ENCODE results near the gene BLACAT1.
"Not testable (repeated sequence)": the region's sequence is repeated elsewhere in the genome, so short reads cannot be mapped to it uniquely, and the experiment has no call there.

Gene BLACAT1

DNA sequence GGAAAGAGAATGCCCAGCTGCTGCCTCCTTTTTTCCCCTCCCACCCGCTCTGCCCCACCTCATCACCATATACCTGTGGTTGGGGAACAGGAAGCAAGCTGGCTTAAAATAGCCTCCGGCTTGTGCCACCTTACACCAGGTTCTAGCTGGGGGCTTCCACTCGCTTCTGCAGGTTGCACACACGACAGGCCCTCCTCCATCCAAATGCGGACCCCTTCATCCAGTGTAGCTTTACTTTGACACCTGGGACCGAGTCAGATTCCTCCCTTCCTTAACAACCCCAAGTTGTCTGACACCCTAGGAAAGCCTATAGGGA, 14.6 kb downstream of the BLACAT1 start:
- peak overlapping the region; percentile 44 to 65 for H3K9ac ChIP-seq (ENCODE audit: low read depth in 1 of 2, low read length in 2 of 2)
- H3K27ac ChIP-seq (ENCODE audit: low read depth in 2 of 2, low read length in 2 of 2), result peak overlapping the region; percentile 76 to 79
- H3K36me3 ChIP-seq (ENCODE audit: control insufficient read depth in 2 of 2, insufficient read depth in 2 of 2, low read length in 2 of 2), result no peaks in the 10 kb centered on the region
- H3K27me3 ChIP-seq (ENCODE audit: control insufficient read depth in 2 of 2, insufficient read depth in 2 of 2, low read length in 2 of 2), result peaks cover 0 to 4% of the 10 kb centered on the region in 2 donors
- H3K9me3 ChIP-seq (ENCODE audit: control insufficient read depth in 2 of 2, low read length in 2 of 2), result no peaks in the 10 kb centered on the region
- peak overlapping the region in 1 of 2 donors; percentile 65 for H3K4me3 ChIP-seq (ENCODE audit: low read length in 2 of 2)
- H3K4me1 ChIP-seq (ENCODE audit: control insufficient read depth in 2 of 2, insufficient read depth in 2 of 2, low read length in 2 of 2), result peaks cover 24 to 29% of the 10 kb centered on the region in 2 donors

DNA sequence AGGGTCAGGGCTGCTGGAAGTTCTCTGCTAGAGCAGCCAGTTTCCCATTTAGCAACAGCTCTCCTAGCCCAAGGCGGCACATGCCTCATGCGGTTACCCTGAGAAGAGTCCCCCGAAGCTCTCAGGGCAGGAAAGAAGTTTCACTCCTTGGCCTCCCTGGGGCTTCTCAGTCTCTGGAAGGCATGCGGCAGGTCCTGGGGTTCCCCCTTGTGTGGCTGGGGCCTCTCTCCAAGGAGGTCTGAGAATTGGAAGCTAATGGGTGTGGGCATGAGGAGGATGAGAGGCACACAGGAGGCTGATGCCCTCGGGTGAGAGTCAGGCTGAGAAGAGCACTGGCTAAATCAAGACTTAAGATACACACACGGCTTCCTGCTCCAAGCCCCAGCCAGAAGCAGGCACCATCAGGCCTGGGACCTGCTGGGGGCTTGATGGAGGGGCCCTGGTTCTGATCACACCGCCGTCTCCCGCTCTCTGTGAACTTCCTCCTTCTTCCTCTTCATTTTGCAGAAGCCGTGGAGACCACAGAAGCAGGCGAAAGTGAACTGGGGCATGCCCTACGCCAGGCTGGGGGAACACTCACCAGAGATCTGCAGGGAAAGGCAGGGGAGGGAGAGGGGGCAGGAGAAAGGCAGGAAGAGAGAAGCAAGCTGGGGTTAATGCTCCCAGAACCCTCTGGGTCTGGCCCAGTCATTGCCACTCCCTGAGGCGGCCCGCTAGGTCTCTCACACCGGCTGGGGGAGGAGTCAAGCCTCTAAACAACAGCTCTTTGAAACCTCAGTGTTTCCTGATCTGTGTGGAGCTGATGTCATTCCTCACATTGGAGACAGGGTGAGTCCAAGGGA, 15.1 kb downstream of the BLACAT1 start:
- Histone ChIP-seq H3K4me1 (ENCODE audit: control insufficient read depth in 2 of 2, insufficient read depth in 2 of 2, low read length in 2 of 2) (peaks cover 24 to 29% of the 10 kb centered on the region in 2 donors), H3K4me3 (ENCODE audit: low read length in 2 of 2) (peak overlapping the region; percentile 45 to 65), H3K27ac (ENCODE audit: low read depth in 2 of 2, low read length in 2 of 2) (peak overlapping the region; percentile 76 to 79), H3K27me3 (ENCODE audit: control insufficient read depth in 2 of 2, insufficient read depth in 2 of 2, low read length in 2 of 2) (peaks cover 0 to 4% of the 10 kb centered on the region in 2 donors), H3K36me3 (ENCODE audit: control insufficient read depth in 2 of 2, insufficient read depth in 2 of 2, low read length in 2 of 2) (no peaks in the 10 kb centered on the region), H3K9ac (ENCODE audit: low read depth in 1 of 2, low read length in 2 of 2) (peak overlapping the region; percentile 65 to 66), H3K9me3 (ENCODE audit: control insufficient read depth in 2 of 2, low read length in 2 of 2) (no peaks in the 10 kb centered on the region)

DNA sequence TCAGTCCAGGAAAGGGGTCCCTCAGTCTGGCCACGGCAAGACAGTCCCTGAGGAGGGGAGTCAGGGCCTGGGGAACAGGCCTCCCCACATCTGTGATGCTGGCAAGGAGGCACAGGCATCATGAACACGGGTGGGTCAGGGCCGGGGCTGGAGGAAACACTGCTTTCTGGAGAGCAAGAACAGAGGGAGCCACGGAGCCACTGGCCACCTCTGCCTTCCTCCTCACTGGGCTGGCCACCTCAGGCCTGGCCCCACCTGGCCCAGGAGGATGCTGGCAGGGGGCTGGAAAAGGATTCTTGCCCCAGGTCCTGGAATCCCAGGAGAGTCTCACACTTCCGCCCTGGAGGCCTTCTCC, 15.7 kb downstream of the BLACAT1 start:
- Histone ChIP-seq H3K27me3 (ENCODE audit: control insufficient read depth in 2 of 2, insufficient read depth in 2 of 2, low read length in 2 of 2) (peaks cover 0 to 4% of the 10 kb centered on the region in 2 donors), H3K9me3 (ENCODE audit: control insufficient read depth in 2 of 2, low read length in 2 of 2) (no peaks in the 10 kb centered on the region), H3K4me3 (ENCODE audit: low read length in 2 of 2) (no peak overlapping the region), H3K36me3 (ENCODE audit: control insufficient read depth in 2 of 2, insufficient read depth in 2 of 2, low read length in 2 of 2) (no peaks in the 10 kb centered on the region), H3K27ac (ENCODE audit: low read depth in 2 of 2, low read length in 2 of 2) (peak overlapping the region in 1 of 2 donors; percentile 74), H3K4me1 (ENCODE audit: control insufficient read depth in 2 of 2, insufficient read depth in 2 of 2, low read length in 2 of 2) (peaks cover 26 to 32% of the 10 kb centered on the region in 2 donors), H3K9ac (ENCODE audit: low read depth in 1 of 2, low read length in 2 of 2) (peak overlapping the region; percentile 65 to 66)

DNA sequence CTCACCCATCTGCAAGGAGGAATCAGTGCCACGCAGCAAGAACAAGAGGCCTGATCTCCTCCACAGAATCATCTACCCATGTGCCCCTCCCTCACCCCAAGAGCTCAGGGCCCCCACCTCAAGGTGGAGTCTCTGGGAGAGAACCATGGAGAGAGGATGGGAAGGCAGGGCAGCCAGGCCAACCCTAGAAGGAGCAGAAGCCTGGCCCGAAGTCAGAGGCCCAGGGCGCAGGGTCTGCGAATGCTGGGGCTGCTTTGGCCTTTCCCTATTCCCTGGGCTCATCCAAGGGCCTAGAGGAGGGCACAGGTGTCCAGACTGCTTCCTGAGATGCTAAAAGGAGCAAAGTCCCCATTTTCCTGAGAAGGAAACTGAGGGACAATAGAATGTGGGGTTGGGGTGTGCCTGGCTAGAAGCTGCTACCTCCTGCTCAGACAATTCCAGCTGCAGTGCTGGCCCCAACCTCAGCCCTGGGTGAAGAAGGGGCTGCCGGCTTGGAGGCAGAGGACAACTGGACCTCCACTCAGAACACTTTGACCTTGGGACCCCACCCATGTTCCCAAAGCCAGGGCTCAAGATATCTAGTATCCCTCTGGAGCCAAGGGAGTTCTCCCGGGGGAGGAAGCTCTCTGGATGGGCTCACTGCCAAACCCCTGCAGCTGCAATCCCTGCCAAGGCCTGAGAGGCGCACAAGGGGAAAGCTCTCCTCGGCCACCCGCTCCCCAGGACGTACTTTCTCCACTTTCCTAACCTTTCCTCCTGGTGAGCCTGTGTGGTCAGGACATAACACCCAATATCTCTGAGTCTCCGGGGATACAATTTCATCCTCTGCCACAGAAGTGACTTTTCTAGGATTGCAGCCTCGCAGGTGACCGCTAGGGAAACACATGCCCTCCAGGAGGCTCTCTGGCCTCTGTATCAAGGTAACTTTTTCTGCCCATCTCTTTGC, 17.4 kb downstream of the BLACAT1 start:
- H3K9ac ChIP-seq (ENCODE audit: low read depth in 1 of 2, low read length in 2 of 2), result peak overlapping the region in 1 of 2 donors; percentile 6
- H3K27ac ChIP-seq (ENCODE audit: low read depth in 2 of 2, low read length in 2 of 2), result no peak overlapping the region
- H3K4me1 ChIP-seq (ENCODE audit: control insufficient read depth in 2 of 2, insufficient read depth in 2 of 2, low read length in 2 of 2), result peaks cover 29 to 39% of the 10 kb centered on the region in 2 donors

DNA sequence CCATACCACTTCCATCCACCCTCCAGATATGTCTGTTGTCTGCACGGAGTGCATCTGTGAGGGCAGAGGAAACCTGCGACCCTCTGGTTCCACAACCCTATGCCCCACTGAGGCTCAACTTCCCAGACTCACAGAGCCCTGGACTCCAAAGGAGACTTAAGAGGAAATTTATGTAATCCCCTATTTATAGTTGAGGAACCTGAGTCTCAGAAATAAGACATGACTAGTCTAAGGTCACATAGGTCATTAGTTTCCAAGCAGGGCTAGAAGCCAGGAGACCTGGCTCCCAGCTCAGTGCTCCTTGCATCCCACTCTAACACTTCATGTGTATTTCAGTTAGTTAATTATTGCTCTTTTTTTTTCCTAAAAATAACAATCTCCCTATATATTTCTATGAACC, 18.3 kb downstream of the BLACAT1 start:
- H3K4me3 ChIP-seq (ENCODE audit: low read length in 2 of 2), result no peak overlapping the region
- H3K36me3 ChIP-seq (ENCODE audit: control insufficient read depth in 2 of 2, insufficient read depth in 2 of 2, low read length in 2 of 2), result no peaks in the 10 kb centered on the region
- peaks cover 29 to 39% of the 10 kb centered on the region in 2 donors for H3K4me1 ChIP-seq (ENCODE audit: control insufficient read depth in 2 of 2, insufficient read depth in 2 of 2, low read length in 2 of 2)
- no peaks in the 10 kb centered on the region for H3K9me3 ChIP-seq (ENCODE audit: control insufficient read depth in 2 of 2, low read length in 2 of 2)
- peaks cover 0 to 4% of the 10 kb centered on the region in 2 donors for H3K27me3 ChIP-seq (ENCODE audit: control insufficient read depth in 2 of 2, insufficient read depth in 2 of 2, low read length in 2 of 2)
- no peak overlapping the region for H3K9ac ChIP-seq (ENCODE audit: low read depth in 1 of 2, low read length in 2 of 2)
- H3K27ac ChIP-seq (ENCODE audit: low read depth in 2 of 2, low read length in 2 of 2), result no peak overlapping the region

More for the DNA sequence above, 17.4 kb downstream of the BLACAT1 start:
- no peaks in the 10 kb centered on the region for H3K9me3 ChIP-seq (ENCODE audit: control insufficient read depth in 2 of 2, low read length in 2 of 2)
- H3K36me3 ChIP-seq (ENCODE audit: control insufficient read depth in 2 of 2, insufficient read depth in 2 of 2, low read length in 2 of 2), result no peaks in the 10 kb centered on the region
- H3K4me3 ChIP-seq (ENCODE audit: low read length in 2 of 2), result no peak overlapping the region
- peaks cover 0 to 4% of the 10 kb centered on the region in 2 donors for H3K27me3 ChIP-seq (ENCODE audit: control insufficient read depth in 2 of 2, insufficient read depth in 2 of 2, low read length in 2 of 2)

DNA sequence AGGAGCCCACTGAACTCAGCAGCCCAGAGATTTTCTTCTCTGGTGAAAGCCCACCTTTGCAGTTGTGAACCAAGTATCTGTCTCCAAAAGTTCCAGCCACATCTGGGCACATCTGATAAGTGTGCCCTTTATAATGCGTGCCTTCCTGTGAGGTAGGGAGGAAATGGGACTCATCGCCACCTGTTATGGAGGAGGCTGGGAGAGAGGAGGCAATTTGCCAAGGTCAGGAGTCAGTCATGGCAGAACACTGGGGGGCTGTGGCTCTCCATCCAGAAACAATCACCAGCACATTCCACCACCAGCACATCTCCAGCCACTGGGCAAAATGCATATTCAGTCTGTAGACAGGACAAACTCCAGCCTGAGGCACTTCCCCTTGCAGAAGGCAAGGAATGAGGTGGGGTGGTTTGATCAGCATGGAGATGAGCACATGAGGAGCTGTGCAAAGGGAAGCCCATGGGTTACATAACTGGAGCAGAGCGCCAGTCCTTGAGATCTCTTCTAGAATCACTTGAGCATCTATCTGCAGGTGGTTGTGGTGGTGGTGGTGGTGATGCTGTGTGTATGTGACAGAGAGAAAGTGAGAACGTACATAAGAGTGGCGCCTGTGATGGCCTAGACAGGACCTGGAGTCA, 19.0 kb downstream of the BLACAT1 start:
- Histone ChIP-seq H3K4me1 (ENCODE audit: control insufficient read depth in 2 of 2, insufficient read depth in 2 of 2, low read length in 2 of 2) (peaks cover 28 to 36% of the 10 kb centered on the region in 2 donors), H3K9ac (ENCODE audit: low read depth in 1 of 2, low read length in 2 of 2) (no peak overlapping the region), H3K36me3 (ENCODE audit: control insufficient read depth in 2 of 2, insufficient read depth in 2 of 2, low read length in 2 of 2) (no peaks in the 10 kb centered on the region), H3K9me3 (ENCODE audit: control insufficient read depth in 2 of 2, low read length in 2 of 2) (no peaks in the 10 kb centered on the region), H3K27ac (ENCODE audit: low read depth in 2 of 2, low read length in 2 of 2) (no peak overlapping the region), H3K27me3 (ENCODE audit: control insufficient read depth in 2 of 2, insufficient read depth in 2 of 2, low read length in 2 of 2) (peaks cover 0 to 4% of the 10 kb centered on the region in 2 donors), H3K4me3 (ENCODE audit: low read length in 2 of 2) (no peak overlapping the region)

DNA sequence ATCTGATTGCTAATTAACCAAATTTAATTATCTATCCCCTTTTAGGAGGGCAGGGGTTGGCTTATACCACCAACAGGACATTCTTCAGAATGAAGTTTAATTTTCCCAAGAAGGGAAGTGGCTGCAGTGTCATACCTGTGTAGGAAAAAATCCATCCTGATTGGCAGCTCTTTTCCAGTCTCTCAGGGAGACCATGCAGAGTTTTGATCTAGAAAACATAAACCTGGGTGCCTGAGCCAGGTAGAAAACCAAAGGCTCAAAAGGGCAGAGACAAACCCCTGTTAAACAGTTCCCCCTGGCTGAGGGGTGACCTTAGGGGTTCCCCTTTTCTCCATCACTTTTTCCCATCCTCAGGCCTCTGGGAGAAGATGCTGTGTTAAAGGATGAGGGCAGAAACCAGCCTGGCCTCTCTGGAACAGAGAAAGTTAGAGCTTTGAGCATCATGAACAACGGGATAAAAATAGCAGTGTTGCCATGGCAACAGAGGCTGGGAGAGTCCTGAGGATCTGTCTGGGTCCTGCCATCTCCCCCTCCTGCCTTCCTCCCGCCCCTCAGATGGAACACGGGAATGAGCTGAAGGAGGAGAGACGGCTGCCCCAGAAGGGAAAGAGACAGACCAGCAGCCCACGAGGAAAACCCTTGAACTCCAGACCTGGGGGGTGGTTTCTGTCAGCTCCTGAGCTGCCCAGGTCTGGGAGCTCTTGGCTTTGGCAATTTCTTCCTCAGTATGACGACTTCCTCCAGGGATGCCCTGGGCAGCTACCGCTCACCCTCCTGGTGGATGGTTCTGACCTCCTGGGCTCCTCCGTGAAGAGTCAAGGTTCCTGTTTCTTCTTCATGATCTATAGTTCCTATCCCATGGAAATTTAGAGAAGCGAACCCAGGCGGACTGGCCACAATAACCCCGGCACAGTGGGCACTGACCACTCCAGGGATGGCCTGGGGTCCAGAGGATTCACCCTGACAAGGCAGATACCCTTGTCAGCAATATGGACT, 20.0 kb downstream of the BLACAT1 start:
- Histone ChIP-seq H3K27me3 (ENCODE audit: control insufficient read depth in 2 of 2, insufficient read depth in 2 of 2, low read length in 2 of 2) (peaks cover 0 to 4% of the 10 kb centered on the region in 2 donors), H3K9ac (ENCODE audit: low read depth in 1 of 2, low read length in 2 of 2) (no peak overlapping the region), H3K27ac (ENCODE audit: low read depth in 2 of 2, low read length in 2 of 2) (no peak overlapping the region), H3K4me1 (ENCODE audit: control insufficient read depth in 2 of 2, insufficient read depth in 2 of 2, low read length in 2 of 2) (peaks cover 23 to 28% of the 10 kb centered on the region in 2 donors), H3K9me3 (ENCODE audit: control insufficient read depth in 2 of 2, low read length in 2 of 2) (no peaks in the 10 kb centered on the region), H3K4me3 (ENCODE audit: low read length in 2 of 2) (no peak overlapping the region), H3K36me3 (ENCODE audit: control insufficient read depth in 2 of 2, insufficient read depth in 2 of 2, low read length in 2 of 2) (no peaks in the 10 kb centered on the region)

DNA sequence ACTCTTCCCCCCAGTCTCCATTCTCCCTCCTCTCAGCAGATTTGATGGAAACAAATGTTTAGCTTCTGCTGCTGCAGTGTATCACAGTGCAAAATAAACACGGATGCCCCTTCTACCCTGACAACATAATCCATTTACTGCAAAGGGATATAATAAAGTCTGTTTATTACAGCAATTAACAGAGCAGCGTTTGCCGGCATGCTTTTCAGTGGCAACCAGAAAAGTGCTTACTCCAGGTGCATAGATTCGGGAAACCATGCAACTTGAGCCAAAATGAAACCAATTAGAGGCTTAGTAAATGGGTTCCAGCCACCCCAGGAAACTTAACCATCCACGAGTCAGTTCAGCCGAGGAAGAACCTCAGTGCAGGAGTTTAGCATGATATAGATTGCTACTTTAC, 21.1 kb downstream of the BLACAT1 start:
- no peaks in the 10 kb centered on the region for H3K9me3 ChIP-seq (ENCODE audit: control insufficient read depth in 2 of 2, low read length in 2 of 2)
- H3K4me3 ChIP-seq (ENCODE audit: low read length in 2 of 2), result peak overlapping the region in 1 of 2 donors; percentile 2
- H3K4me1 ChIP-seq (ENCODE audit: control insufficient read depth in 2 of 2, insufficient read depth in 2 of 2, low read length in 2 of 2), result peaks cover 17 to 20% of the 10 kb centered on the region in 2 donors
- H3K27me3 ChIP-seq (ENCODE audit: control insufficient read depth in 2 of 2, insufficient read depth in 2 of 2, low read length in 2 of 2), result peaks cover 0 to 4% of the 10 kb centered on the region in 2 donors
- H3K27ac ChIP-seq (ENCODE audit: low read depth in 2 of 2, low read length in 2 of 2), result no peak overlapping the region
- no peaks in the 10 kb centered on the region for H3K36me3 ChIP-seq (ENCODE audit: control insufficient read depth in 2 of 2, insufficient read depth in 2 of 2, low read length in 2 of 2)
- no peak overlapping the region for H3K9ac ChIP-seq (ENCODE audit: low read depth in 1 of 2, low read length in 2 of 2)

DNA sequence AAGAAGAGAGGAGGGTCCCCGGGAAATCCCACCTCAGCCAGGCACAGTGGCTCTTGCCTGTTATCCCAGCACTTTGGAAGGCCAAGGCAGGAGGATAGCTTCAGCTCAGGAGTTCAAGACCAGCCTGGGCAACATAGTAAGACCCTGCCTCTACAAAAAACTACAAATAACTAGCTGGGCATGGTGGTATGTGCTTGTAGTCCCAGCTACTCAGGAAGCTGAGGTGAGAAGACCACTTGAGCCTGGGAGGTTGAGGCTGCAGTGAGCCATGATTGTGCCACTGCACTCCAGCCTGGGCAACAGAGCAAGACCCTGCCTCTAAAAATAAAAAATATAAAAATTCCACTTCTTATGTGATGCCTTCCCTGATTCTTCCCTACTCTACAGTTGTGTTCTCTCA, 23.2 kb downstream of the BLACAT1 start:
- peaks cover 10% of the 10 kb centered on the region in 2 donors for H3K4me1 ChIP-seq (ENCODE audit: control insufficient read depth in 2 of 2, insufficient read depth in 2 of 2, low read length in 2 of 2)
- H3K36me3 ChIP-seq (ENCODE audit: control insufficient read depth in 2 of 2, insufficient read depth in 2 of 2, low read length in 2 of 2); H3K9ac ChIP-seq (ENCODE audit: low read depth in 1 of 2, low read length in 2 of 2); H3K27me3 ChIP-seq (ENCODE audit: control insufficient read depth in 2 of 2, insufficient read depth in 2 of 2, low read length in 2 of 2); H3K9me3 ChIP-seq (ENCODE audit: control insufficient read depth in 2 of 2, low read length in 2 of 2); H3K4me3 ChIP-seq (ENCODE audit: low read length in 2 of 2); H3K27ac ChIP-seq (ENCODE audit: low read depth in 2 of 2, low read length in 2 of 2): not testable (repeated sequence)

Data from mucosa of rectum (tissue), 2 donors.